Lower leg skin (tissue), 4 donors: Measurements from ENCODE around the gene DYNC1I1. TPM values are rescaled to one million over a fixed set of nuclear protein-coding genes. Genes with fewer than 3 reads are reported as not detected.

ENCODE experiments used
- DNase-seq, 2 donors: peaks; one replicate each; pipeline ENCODE4 v3.0.0-alpha.2; 2019; ENCODE audit warnings: low spot score in 2 of 2
- H3K4me3 ChIP-seq: fragments of 200-600 bp; sonication (generic); 2 replicates; pipeline ENCODE4 v1.5.1; 2017; ENCODE audit warnings: mild to moderate bottlenecking, low read depth; ENCODE audit not compliant: poor library complexity, severe bottlenecking
- POLR2A ChIP-seq, 2 donors: fragments of 450-650 bp; IDR thresholded peaks; one replicate each; pipeline ENCODE4 v1.6.1; 2016 to 2017; ENCODE audit warnings: antibody characterized with exemption in 2 of 2, mild to moderate bottlenecking in 1 of 2, moderate library complexity in 1 of 2
- WGBS, 2 donors: methylation state at CpG; one replicate each; pipeline ENCODE4 v1.1.5; 2018; 5-methylcytosine and 5-hydroxymethylcytosine counted together
- intact Hi-C: fragments of 100-400 bp; cut with DNase I; formaldehyde crosslinking; loops from one replicate; pipeline ENCODE4 v1.15.0; 2023; ENCODE audit warnings: low total_unique reads
- total RNA-seq, 4 donors: library from RNA; depleted of rRNA; stranded (reverse); fragments of >200 nt; gene quantifications; one replicate each; pipeline ENCODE4 v1.1.0, GENCODE V29; 2016
- TF ChIP-seq, protein P1 (sequence below), 3 donors: fragments of 450-650 bp; IDR thresholded peaks; one replicate each; pipeline ENCODE4 v1.5.1; 2016; ENCODE audit warnings: antibody characterized with exemption in 3 of 3, mild to moderate bottlenecking in 3 of 3, moderate library complexity in 2 of 3

Gene DYNC1I1
- total RNA-seq, 4 donors from 2014 or later: 0.97 to 7.6 (median 3.7) TPM

DNA sequence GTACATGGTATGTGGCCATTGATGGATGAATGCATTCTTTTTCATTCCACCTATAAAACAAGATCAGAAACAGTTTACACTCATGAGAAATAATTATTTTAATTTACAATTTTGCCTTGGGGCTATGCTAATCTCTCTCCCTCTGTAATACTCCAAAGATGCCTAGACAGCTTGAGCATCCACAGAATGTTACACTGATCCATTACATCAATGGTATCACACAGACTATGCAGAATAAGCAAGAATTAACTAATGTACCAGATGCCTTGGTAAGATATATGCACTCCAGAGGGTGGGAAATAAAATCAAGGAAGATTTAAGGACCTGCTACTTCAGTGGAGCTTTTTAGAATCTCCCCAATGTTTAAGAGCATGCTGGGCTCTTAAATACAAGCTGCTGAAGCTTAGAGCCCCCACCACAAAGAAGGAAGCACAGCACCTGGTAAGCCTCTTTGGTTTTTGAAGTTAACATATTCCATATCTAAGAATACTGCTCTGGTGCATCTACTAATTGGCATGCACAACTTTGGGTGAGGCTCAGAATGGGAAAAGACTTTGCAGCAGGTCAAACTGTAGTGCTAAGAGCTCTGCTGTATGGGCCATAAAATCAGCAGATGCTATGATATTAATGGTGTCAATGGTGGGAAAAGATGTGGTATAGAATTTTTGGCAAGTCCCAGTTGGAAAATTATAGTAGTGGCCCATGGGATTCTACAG lies 329.9 kb downstream of the DYNC1I1 start:
- TF ChIP-seq, protein P1, sequence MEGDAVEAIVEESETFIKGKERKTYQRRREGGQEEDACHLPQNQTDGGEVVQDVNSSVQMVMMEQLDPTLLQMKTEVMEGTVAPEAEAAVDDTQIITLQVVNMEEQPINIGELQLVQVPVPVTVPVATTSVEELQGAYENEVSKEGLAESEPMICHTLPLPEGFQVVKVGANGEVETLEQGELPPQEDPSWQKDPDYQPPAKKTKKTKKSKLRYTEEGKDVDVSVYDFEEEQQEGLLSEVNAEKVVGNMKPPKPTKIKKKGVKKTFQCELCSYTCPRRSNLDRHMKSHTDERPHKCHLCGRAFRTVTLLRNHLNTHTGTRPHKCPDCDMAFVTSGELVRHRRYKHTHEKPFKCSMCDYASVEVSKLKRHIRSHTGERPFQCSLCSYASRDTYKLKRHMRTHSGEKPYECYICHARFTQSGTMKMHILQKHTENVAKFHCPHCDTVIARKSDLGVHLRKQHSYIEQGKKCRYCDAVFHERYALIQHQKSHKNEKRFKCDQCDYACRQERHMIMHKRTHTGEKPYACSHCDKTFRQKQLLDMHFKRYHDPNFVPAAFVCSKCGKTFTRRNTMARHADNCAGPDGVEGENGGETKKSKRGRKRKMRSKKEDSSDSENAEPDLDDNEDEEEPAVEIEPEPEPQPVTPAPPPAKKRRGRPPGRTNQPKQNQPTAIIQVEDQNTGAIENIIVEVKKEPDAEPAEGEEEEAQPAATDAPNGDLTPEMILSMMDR (IDR thresholded peaks at IDR 0.05): no peak
- no peak for TF ChIP-seq POLR2A (IDR thresholded peaks at IDR 0.05)
- DNase-seq: no peak
- intact Hi-C loops: no loop called here
- H3K4me3 ChIP-seq: no peak overlapping the region

DNA sequence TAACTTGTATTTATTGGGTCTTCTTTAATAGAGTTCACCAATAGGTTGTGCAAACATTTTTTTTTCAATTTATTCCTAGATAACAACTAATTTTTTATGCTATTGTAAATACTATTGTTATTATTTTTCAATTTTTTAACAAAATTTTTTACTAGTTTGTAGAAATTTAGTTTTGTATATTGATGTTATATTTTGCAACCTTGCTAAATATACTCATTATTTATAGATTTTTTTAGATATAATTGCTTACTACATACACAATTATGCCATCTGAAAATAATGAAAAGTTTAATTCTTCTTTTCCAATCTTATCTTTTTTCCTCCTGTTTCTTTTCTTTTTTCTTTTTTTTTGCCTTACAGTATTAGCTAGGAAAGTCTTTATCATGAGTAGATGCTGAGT lies 332.6 kb downstream of the DYNC1I1 start:
- TF ChIP-seq POLR2A (IDR thresholded peaks at IDR 0.05): no peak
- no peak overlapping the region for H3K4me3 ChIP-seq

DNA sequence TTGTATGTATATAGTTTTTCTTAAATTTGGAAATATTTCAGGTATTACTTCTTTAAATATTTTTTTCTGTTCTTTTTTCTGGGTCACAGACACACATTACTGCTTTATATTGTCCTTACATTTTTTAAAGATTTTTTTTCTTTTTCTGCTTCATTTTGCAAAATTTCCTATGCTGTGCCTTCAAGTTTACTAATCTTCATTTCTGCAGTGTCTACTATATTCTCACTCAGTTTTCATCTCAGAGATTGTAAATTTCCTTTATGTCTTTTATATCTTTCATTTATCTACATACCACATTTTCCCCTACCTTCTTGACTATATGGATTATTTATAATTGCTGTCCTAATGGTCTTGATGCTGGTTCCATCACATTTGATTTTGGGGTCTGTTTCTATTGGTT lies 339.1 kb downstream of the DYNC1I1 start:
- TF ChIP-seq POLR2A (IDR thresholded peaks at IDR 0.05): no peak
- TF ChIP-seq, protein P1 (IDR thresholded peaks at IDR 0.05): no peak
- intact Hi-C loops: no loop called here

More for the DNA sequence above, 332.6 kb downstream of the DYNC1I1 start:
- intact Hi-C loops: no loop called here
- DNase-seq: no peak

DNA sequence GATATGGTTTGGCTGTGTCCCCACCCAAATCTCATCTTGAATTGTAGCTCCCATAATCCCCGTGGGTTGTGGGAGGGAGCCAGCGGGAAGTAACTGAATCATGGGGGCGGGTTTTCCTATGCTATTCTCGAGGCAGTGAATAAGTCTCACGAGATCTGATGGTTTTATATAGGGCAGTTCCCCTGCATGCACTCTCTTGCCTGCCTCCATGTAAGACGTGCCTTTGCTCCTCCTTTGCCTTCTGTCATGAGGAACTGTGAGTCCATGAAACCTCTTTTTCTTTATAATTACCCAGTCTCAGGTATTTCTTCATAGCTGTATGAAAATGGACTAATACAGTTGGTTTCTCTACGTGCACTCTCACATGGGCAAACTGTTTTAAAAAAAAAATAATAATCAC lies 341.8 kb downstream of the DYNC1I1 start:
- TF ChIP-seq, protein P1 (IDR thresholded peaks at IDR 0.05): no peak
- TF ChIP-seq POLR2A (IDR thresholded peaks at IDR 0.05): no peak
- intact Hi-C loops: no loop called here
- no peak overlapping the region for H3K4me3 ChIP-seq
- 91% methylated on average over 7 of the region's 7 CpGs for WGBS, 2 donors
- DNase-seq: no peak

More for the DNA sequence above, 339.1 kb downstream of the DYNC1I1 start:
- DNase-seq: no peak
- no peak overlapping the region for H3K4me3 ChIP-seq

DNA sequence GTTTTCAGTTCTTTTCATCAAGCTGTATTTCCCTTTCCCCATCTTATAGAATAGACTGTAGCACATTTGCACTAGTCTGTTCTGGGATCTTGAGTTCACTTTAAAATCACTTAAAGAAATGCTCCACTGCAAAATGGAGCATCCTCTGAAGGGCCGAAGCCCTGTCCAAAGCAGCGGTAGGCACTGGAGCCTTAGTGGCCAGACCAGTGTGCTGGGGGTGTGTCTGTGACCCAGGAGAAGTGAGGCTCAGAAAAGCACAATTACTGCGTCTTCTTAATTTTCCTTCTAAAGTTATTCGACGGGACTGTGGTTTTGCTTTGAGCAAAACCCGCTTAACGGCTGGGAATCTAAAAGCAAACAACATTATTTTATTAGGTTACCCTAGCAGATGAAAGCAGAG lies 343.8 kb downstream of the DYNC1I1 start:
- no peak for DNase-seq
- no peak overlapping the region for H3K4me3 ChIP-seq
- no peak for TF ChIP-seq POLR2A (IDR thresholded peaks at IDR 0.05)
- TF ChIP-seq, protein P1 (IDR thresholded peaks at IDR 0.05): no peak
- WGBS, 2 donors: 86 to 90% methylated on average over 7 of the region's 7 CpGs
- intact Hi-C loops: no loop called here

DNA sequence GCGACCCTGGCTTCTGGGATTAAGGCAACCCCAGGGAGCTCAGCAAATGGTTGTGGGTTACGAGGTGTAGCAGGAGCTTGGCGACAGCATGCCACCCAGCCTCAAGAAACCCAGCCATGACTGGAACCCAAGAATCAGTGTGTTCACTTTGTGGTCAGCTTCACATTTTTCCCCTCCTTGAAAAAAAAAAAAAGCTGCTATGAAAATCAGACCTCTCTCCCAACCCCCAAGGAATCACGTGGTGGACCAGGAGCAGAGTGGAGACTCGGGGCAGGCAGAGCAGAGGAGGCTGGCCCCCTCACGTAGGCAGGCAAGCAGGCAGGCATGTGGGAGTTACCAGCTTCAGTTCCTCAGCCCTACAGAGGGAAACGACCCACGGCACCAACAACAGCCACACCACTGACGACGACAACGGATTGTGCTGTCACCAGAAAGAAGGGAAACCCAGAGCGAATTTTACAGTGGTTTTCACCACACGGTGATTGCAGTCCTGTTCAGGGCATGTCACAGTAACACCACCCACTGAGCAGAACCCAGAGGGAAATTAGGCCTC lies 346.2 kb downstream of the DYNC1I1 start:
- intact Hi-C loops: no loop called here
- no peak for DNase-seq
- no peak for TF ChIP-seq POLR2A (IDR thresholded peaks at IDR 0.05)
- TF ChIP-seq, protein P1 (IDR thresholded peaks at IDR 0.05): no peak
- no peak overlapping the region for H3K4me3 ChIP-seq
- 78 to 83% methylated on average over 13 of the region's 13 CpGs for WGBS, 2 donors
